Left ventricle myocardium inferior (tissue), 1 donor: ENCODE results near the gene CELA1. TPM values are rescaled to one million over a fixed set of nuclear protein-coding genes. Genes with fewer than 3 reads are reported as not detected.
"Not testable (repeated sequence)": the region's sequence is repeated elsewhere in the genome, so short reads cannot be mapped to it uniquely, and the experiment has no call there.

Experiments used
- DNase-seq: peaks from one replicate; pipeline ENCODE4 v3.0.0-alpha.2; 2020
- H3K27ac ChIP-seq: fragments of 200-600 bp; replicated peaks from 2 replicates; pipeline ENCODE4 v1.8.0; 2021
- H3K27me3 ChIP-seq: fragments of 200-600 bp; 2 replicates; pipeline ENCODE4 v1.8.0; 2021; ENCODE audit warnings: low read depth
- H3K36me3 ChIP-seq: fragments of 200-600 bp; 2 replicates; pipeline ENCODE4 v1.8.0; 2021
- H3K4me1 ChIP-seq: fragments of 200-600 bp; 2 replicates; pipeline ENCODE4 v1.8.0; 2021
- H3K4me3 ChIP-seq: fragments of 200-600 bp; 2 replicates; pipeline ENCODE4 v1.8.0; 2021; ENCODE audit warnings: mild to moderate bottlenecking, moderate library complexity
- H3K9me3 ChIP-seq: fragments of 200-600 bp; replicated peaks from 2 replicates; pipeline ENCODE4 v1.8.0; 2021
- intact Hi-C: fragments of 100-400 bp; cut with micrococcal nuclease; formaldehyde crosslinking; loops from one replicate; pipeline ENCODE4 v1.11.0; 2022
- total RNA-seq: library from RNA; stranded (reverse); fragmentation: NEBNext Ultra II Directional; extraction: Animal tissue kit (Norgen Biotek cat#: 25700); gene quantifications from one replicate; pipeline ENCODE4 v1.2.1, GENCODE V29; 2021
- TF ChIP-seq, protein P1 (sequence below): fragments of 200-600 bp; IDR thresholded peaks from 2 replicates; pipeline ENCODE4 v1.8.0; 2021; ENCODE audit warnings: antibody characterized with exemption, mild to moderate bottlenecking, borderline replicate concordance
- donor health status: DM: no; HTN: yes; CAD: no; lungs with severe emphysema.

Gene CELA1
- total RNA-seq, 1 donor from 2014 or later, result not detected

DNA sequence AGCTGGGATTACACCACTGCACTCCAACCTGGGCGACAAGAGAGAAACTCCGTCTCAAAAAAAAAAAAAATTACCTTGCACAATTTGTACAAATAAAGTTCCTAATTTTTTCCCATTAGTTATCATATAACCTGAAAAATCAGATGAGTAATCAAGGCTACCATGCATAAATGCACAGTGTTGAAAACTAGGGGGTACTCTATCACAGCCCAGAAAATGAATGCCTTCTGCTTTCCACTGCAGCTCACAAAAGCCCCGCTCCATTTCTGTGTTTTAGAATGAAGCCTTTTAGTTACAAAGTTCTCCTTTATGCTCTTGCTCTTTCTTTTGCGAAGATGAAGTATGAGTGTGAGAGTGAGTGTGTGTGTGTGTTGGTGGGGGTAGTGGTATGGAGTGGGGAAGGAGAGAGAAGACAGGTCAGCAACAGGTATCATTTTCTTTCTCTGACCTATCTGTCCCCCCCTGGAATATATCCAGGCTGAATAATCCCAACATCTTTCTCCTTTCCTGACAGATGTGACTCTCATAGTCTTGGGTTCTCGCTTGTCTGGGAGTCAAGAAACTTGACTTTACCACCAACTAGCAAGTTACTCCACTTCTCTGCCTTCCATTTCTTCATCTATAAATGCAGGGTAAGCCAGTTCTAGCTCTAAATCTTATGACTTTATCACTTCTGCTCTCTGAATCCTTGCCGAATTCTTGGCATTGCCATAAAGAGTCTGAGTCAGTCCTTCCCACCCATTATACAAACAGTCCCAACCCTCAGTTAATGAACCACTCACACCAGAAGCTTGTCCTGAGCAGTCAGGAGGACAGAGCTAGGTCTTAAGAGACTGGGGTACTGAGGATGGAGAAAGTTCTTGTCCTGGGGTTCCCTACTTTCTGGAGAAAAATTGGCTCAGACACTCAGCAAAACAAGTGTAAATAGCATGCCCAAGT, 38.6 kb downstream of the CELA1 start:
- intact Hi-C loops, result no loop called here
- DNase-seq, result no peak
- no peak overlapping the region for H3K27ac ChIP-seq
- H3K9me3 ChIP-seq, result no peaks in the 10 kb centered on the region
- peaks cover 6% of the 10 kb centered on the region for H3K27me3 ChIP-seq
- H3K4me1 ChIP-seq, result no peaks in the 10 kb centered on the region
- no peak overlapping the region for H3K4me3 ChIP-seq
- H3K36me3 ChIP-seq, result no peaks in the 10 kb centered on the region
- TF ChIP-seq, protein P1, sequence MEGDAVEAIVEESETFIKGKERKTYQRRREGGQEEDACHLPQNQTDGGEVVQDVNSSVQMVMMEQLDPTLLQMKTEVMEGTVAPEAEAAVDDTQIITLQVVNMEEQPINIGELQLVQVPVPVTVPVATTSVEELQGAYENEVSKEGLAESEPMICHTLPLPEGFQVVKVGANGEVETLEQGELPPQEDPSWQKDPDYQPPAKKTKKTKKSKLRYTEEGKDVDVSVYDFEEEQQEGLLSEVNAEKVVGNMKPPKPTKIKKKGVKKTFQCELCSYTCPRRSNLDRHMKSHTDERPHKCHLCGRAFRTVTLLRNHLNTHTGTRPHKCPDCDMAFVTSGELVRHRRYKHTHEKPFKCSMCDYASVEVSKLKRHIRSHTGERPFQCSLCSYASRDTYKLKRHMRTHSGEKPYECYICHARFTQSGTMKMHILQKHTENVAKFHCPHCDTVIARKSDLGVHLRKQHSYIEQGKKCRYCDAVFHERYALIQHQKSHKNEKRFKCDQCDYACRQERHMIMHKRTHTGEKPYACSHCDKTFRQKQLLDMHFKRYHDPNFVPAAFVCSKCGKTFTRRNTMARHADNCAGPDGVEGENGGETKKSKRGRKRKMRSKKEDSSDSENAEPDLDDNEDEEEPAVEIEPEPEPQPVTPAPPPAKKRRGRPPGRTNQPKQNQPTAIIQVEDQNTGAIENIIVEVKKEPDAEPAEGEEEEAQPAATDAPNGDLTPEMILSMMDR, result no peak

DNA sequence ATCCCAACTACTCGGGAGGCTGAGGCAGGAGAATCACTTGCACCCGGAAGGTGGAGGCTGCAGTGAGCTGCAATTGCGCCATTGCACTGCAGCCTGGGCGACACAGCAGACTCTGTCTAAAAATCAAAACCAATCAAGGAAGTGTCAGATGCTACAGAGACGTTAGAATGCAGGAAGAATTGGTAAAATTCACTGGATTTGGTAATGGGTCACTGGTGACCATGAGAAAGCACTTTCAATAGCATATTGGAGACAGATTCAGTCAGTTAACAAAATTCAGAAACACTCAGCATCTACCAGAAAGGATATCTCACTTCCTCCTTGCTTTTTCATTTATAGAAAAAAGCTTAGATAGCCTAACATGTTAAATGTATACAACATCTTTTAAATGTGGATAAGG, 40.0 kb downstream of the CELA1 start:
- TF ChIP-seq, protein P1, result no peak
- no peak for DNase-seq
- intact Hi-C loops, result no loop called here
- no peaks in the 10 kb centered on the region for H3K36me3 ChIP-seq
- peaks cover 7% of the 10 kb centered on the region for H3K27me3 ChIP-seq
- H3K27ac ChIP-seq, result no peak overlapping the region
- H3K4me3 ChIP-seq, result no peak overlapping the region
- H3K4me1 ChIP-seq, result no peaks in the 10 kb centered on the region
- H3K9me3 ChIP-seq, result no peaks in the 10 kb centered on the region

DNA sequence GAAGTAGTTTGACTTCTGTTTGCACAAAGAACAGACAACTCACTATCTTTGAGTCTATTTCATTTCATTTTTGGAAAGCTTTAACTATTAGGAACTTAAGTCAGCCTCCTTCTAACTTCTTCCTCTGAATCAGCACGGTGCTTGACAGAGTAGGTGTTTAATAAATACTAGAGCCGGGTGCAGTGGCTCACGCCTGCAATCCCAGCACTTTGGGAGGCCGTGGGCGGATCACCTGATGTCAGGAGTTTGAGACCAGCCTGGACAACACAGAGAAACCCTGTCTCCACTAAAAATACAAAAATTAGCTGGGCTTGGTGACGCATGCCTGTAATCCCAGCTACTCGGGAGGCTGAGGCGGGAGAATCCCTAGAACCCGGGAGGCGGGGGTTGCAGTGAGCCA, 45.7 kb downstream of the CELA1 start:
- H3K27me3 ChIP-seq, result peaks cover 15% of the 10 kb centered on the region
- H3K4me1 ChIP-seq, intact Hi-C loops, H3K36me3 ChIP-seq, DNase-seq, H3K9me3 ChIP-seq, H3K4me3 ChIP-seq, H3K27ac ChIP-seq: not testable (repeated sequence)

DNA sequence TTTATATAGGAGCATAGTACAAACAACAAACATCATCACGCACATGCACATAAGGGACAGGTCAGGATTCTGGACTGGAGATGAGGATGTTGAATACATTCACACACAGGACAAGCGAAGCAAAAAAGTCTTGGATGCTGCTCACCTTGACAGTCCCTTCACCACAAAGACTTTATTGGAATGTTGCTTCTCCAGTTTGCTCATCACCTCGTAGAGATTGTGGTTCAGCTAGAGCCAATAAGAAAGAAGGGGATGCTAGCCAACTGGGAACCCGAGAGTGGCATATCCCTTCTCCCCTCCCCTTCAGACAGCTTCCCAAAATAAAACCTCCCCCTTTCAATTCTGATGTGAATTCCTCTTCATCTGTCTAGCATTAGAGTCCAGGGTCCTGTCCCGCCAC, 50.8 kb downstream of the CELA1 start:
- no peak overlapping the region for H3K27ac ChIP-seq
- H3K36me3 ChIP-seq, result no peaks in the 10 kb centered on the region
- H3K4me1 ChIP-seq, result no peaks in the 10 kb centered on the region
- H3K9me3 ChIP-seq, result no peaks in the 10 kb centered on the region
- no peak for DNase-seq
- TF ChIP-seq, protein P1, result no peak
- no peaks in the 10 kb centered on the region for H3K27me3 ChIP-seq
- no peak overlapping the region for H3K4me3 ChIP-seq
- intact Hi-C loops, result no loop called here

DNA sequence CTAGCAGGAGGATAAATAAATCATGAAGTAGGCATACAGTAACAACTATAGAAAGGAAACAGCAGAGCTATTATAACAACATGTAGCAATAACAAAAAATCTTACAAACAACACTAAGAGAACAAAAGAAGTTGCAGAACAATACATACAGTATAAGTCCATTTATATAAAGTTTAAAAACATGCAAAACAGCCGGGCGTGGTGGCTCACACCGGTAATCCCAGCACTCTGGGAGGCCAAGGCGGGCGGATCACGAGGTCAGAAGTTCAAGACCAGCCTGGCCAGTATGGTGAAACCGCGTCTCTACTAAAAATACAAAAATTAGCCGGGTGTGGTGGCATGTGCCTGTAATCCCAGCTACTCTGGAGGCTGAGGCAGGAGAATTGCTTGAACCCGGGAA, 52.4 kb downstream of the CELA1 start:
- intact Hi-C loops, H3K27me3 ChIP-seq, H3K36me3 ChIP-seq, DNase-seq, H3K4me1 ChIP-seq, H3K27ac ChIP-seq, H3K4me3 ChIP-seq, H3K9me3 ChIP-seq: not testable (repeated sequence)

DNA sequence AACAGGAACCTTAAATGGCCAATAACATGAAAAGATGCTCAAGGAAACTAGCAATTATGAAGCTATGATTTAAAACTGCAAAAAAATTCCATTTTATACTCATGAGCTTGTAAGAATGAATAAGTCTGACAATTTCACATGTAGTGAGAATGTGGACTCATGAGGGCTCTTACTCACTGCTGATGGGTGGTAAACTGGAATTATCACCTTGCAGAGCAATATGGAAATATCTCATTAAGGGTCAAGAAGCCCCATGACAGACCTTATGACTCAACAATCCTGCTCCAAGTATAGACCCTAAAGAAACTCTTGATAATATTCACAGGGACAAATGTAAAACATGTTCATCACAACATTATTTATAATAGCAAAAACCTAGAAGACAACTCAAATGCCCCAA, 52.8 kb downstream of the CELA1 start:
- no peak for DNase-seq
- no peaks in the 10 kb centered on the region for H3K27me3 ChIP-seq
- intact Hi-C loops, result no loop called here
- no peak overlapping the region for H3K4me3 ChIP-seq
- no peaks in the 10 kb centered on the region for H3K4me1 ChIP-seq
- H3K9me3 ChIP-seq, result no peaks in the 10 kb centered on the region
- TF ChIP-seq, protein P1, result no peak
- H3K36me3 ChIP-seq, result no peaks in the 10 kb centered on the region
- no peak overlapping the region for H3K27ac ChIP-seq

DNA sequence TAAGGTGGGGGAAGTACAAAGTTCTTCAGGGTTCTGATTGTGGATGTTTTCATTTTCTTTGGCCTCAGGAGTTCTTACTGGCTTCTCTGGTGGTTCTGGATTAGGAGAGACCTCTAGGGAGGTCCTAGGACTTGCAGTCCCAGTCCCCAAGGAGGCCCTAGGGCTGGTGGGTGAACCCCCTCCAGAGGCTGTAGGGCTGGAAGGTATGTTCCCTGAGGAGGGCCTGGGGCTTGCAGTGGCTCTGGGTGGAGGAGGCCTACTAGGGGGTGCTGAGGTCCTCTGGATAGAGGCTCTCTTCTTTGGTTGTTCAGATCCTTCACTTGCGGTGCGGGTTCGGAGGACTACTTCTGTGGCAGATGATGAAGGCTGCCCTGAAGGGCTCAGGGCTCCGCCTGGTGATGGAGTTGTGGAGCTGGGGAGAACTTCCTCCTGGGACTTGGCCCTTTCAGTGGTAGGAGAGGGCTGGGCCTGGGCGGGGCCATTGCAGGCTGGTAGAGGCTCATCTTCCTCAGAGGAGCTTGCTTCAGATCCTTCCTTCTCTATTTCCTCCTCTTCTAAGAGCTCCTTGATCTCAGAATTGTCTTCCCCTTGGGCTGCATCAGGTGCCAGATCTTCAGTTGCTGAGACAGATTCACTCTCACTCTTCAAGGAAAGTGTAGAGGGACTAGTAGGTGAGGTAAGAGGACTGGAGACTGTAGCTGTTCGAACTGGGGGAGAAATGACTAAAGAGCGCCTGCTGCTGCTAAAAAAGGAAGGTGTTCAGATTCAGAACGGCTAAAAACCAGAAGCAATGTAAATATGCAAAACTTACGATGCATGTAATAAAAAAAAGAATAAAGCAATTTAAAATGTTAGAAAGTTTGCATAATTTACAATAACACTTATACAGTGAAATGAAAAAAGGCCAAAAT, 54.6 kb downstream of the CELA1 start:
- peak; percentile 54 for DNase-seq
- H3K4me3 ChIP-seq, H3K4me1 ChIP-seq, intact Hi-C loops, H3K27ac ChIP-seq, H3K27me3 ChIP-seq, H3K36me3 ChIP-seq, H3K9me3 ChIP-seq: not testable (repeated sequence)
